SK-N-SH (cell line): ENCODE results near the gene KRTAP5-5.

Experiments
- CHD2 ChIP-seq: fragments of 150-350 bp; IDR thresholded peaks from 2 replicates; pipeline ENCODE4 v1.6.1; 2018; ENCODE audit warnings: low read length; ENCODE audit not compliant: partially characterized antibody
- CTCF ChIP-seq: fragments of 200-600 bp; sonication (generic); IDR thresholded peaks from 2 replicates; pipeline ENCODE4 v1.6.1; 2017; ENCODE audit warnings: antibody characterized with exemption, mild to moderate bottlenecking, moderate library complexity
- GABPA ChIP-seq: IDR thresholded peaks from 2 replicates; pipeline ENCODE4 v1.4.0; 2012; ENCODE audit warnings: low read depth, mild to moderate bottlenecking
- NFIC ChIP-seq: IDR thresholded peaks from 2 replicates; pipeline ENCODE4 v1.4.0; 2012; ENCODE audit warnings: borderline replicate concordance
- RAD21 ChIP-seq: IDR thresholded peaks from 2 replicates; pipeline ENCODE4 v1.6.1; 2012; ENCODE audit warnings: mild to moderate bottlenecking, low read length
- SMC3 ChIP-seq: IDR thresholded peaks from 2 replicates; pipeline ENCODE4 v1.6.1; 2012; ENCODE audit warnings: low read depth, low read length, improper control_type of control experiment
- TAF1 ChIP-seq: IDR thresholded peaks from 2 replicates; pipeline ENCODE4 v1.6.1; 2012; ENCODE audit warnings: low read depth, mild to moderate bottlenecking, low read length, moderate library complexity, borderline replicate concordance
- TCF12 ChIP-seq: IDR thresholded peaks from 2 replicates; pipeline ENCODE4 v1.4.0; 2012
- TEAD4 ChIP-seq: IDR thresholded peaks from 2 replicates; pipeline ENCODE4 v1.4.0; 2012; ENCODE audit warnings: mild to moderate bottlenecking, borderline replicate concordance; ENCODE audit not compliant: insufficient read depth
- USF2 ChIP-seq: fragments of 150-350 bp; IDR thresholded peaks from 2 replicates; pipeline ENCODE4 v1.6.1; 2017; ENCODE audit warnings: antibody characterized with exemption, low read length, low read depth, borderline replicate concordance
- TF ChIP-seq, protein P1 (sequence below): IDR thresholded peaks from 2 replicates; pipeline ENCODE4 v1.4.0; 2012; ENCODE audit warnings: low read depth
- TF ChIP-seq, protein P2 (sequence below): IDR thresholded peaks from 2 replicates; pipeline ENCODE4; 2012

- no peak for TF ChIP-seq USF2
- no peak for TF ChIP-seq GABPA
- TF ChIP-seq TAF1: no peak
- TF ChIP-seq, protein P1, sequence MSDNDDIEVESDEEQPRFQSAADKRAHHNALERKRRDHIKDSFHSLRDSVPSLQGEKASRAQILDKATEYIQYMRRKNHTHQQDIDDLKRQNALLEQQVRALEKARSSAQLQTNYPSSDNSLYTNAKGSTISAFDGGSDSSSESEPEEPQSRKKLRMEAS: no peak
- TF ChIP-seq CTCF: no peak
- no peak for TF ChIP-seq TEAD4
- TF ChIP-seq NFIC: no peak
- no peak for TF ChIP-seq TCF12
- TF ChIP-seq CHD2: no peak
- TF ChIP-seq SMC3: no peak
- TF ChIP-seq RAD21: no peak
- TF ChIP-seq, protein P2, sequence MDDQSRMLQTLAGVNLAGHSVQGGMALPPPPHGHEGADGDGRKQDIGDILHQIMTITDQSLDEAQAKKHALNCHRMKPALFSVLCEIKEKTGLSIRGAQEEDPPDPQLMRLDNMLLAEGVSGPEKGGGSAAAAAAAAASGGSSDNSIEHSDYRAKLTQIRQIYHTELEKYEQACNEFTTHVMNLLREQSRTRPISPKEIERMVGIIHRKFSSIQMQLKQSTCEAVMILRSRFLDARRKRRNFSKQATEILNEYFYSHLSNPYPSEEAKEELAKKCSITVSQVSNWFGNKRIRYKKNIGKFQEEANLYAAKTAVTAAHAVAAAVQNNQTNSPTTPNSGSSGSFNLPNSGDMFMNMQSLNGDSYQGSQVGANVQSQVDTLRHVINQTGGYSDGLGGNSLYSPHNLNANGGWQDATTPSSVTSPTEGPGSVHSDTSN: no peak
These were observed 2.6 kb downstream of the KRTAP5-5 start for GRCh38 chr11:1632053-1632714.
